OCI-M1 (cell line): ENCODE measurements around the gene GPBP1.
"Not testable (repeated sequence)": the region's sequence is repeated elsewhere in the genome, so short reads cannot be mapped to it uniquely, and the experiment has no call there.

Experiments
- DNase-seq: peaks from one replicate; lab custom pipeline; 2025; lab: John Stamatoyannopoulos, UW

The GPBP1 gene, protein sequence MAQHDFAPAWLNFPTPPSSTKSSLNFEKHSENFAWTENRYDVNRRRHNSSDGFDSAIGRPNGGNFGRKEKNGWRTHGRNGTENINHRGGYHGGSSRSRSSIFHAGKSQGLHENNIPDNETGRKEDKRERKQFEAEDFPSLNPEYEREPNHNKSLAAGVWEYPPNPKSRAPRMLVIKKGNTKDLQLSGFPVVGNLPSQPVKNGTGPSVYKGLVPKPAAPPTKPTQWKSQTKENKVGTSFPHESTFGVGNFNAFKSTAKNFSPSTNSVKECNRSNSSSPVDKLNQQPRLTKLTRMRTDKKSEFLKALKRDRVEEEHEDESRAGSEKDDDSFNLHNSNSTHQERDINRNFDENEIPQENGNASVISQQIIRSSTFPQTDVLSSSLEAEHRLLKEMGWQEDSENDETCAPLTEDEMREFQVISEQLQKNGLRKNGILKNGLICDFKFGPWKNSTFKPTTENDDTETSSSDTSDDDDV

DNA sequence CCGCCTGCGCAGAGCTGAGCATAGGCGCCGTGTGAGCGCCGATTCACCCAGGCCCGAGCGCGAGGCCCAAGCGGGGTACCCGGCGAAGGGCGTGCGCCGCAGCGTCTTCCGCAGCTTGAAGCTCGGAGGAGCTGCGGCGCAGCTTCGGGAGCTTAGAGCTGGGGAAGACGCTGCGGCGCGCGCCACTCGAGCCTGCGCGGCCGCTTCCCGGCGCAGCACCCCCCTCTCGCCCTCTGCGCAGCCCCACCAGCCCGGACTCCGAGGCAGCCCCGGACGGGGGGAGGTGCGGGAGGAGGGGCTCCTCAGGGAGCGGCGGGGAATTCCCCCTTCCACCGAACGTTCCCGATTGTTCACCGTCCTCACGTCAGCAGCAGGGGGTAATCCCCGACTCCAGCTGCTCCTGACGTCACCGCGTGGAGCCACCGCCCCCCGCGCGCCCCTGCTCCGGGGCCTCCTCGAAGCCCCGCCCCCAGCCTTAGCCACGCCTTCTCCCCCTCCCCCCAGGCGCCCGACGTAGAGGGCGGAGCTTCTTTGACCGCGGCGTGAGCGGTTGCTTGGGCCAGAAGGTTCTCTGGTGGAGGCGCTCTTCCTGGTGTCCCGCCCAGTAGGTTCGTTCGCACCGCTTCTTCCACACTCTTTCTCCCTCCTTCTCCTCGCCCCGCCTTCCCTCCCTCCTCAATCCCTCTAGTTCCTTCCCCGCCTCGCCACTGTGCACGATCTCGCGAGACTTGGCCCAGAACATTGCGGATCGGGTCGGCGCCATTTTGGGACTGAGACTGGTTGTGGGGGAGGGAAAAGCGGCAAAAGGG, at the start of gene GPBP1:
GPBP1 (plus strand) TSS at position 741 of the 809 bp plus-strand sequence. CDS start 40,072 bp downstream, outside the sequence.
- DNase-seq, result peak; percentile 99

DNA sequence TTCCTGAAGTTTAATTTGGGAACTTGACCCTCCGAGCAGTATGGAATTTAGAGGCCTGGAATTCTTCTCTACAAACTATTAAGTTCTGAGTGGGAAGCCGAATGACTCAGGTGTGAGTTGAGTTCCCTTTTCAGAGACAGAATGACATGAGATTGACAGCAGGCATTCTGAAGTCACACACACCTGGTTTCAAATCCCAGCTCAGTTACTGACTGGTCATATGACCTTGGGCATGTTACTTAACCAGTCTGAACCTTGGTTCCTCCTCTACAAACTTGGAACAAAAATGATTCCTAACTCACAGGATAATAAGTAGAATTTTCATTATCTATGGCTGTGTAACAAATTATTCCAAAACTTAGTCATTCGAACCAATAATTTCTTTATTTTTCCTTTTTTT, 45.5 kb upstream of the GPBP1 start:
- DNase-seq, result no peak

- no peak for DNase-seq
Observed at GRCh38 chr5:57133574-57133973, 40.3 kb upstream of the GPBP1 start.

DNA sequence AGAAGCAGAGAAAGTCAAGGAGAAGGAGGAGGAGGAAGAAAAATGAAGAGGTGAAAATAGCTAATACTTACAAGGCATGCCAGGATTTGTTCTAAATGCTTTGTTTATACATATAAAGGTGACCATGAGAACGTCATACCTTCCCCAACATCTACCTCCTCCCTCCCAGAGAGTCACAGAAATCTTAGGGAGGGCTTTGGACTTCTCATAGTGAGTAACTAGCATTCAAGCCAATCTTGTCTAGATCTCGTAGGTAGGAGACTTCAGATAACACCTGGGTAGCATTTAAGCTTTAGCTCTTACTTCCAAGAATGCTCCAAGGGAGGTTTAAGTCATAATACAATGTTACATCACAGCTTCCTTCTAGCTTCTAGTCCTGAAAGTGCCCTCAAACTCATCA, 36.5 kb upstream of the GPBP1 start:
- no peak for DNase-seq

DNA sequence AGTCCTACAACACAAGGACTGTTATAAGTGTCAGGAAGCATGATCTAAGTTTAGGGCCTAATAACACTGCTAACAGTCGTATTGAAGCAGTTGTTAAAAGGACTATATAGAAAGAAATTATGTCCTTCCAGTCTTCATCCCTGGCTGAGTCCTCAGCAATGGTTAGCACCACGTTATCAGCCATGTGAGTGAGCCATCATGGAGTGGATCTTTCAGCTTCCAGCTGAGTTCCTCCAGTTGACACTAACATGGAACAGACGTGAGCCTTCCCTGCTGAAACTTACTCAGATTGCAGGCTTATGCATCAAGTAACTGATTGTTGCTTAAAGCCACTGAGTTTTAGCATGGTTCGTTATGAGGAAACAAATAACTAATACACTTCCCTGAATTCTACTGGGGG, 21.5 kb upstream of the GPBP1 start:
- DNase-seq, result no peak

- DNase-seq, result no peak
Observed at GRCh38 chr5:57155033-57155432, 18.8 kb upstream of the GPBP1 start.

DNA sequence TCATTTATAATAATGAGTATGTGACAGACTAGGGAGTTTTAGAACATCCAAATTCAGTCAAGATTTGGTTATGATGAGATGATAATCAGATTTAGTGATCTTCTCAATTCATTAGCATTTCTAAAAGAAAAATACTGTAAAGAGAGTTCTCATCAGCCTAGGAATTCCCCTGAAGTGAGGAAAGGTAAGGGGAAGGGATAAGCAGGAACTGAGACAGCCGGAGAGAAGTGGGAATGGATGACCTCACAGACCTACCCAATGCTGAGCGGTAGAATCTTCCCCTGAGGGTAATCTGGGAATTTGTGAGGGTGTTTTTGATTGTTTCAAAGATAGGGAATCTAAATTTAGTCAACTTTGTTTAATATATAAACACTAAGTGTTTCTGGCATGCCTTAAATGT, 16.7 kb upstream of the GPBP1 start:
- no peak for DNase-seq

- no peak for DNase-seq
Observed at GRCh38 chr5:57157666-57158065, 16.2 kb upstream of the GPBP1 start.

- DNase-seq, result peak; percentile 54
Observed at GRCh38 chr5:57163553-57164006, 10.3 kb upstream of the GPBP1 start.

GRCh38 chr5:57164124-57164523, 9.7 kb upstream of the GPBP1 start:
- DNase-seq, result no peak

DNA sequence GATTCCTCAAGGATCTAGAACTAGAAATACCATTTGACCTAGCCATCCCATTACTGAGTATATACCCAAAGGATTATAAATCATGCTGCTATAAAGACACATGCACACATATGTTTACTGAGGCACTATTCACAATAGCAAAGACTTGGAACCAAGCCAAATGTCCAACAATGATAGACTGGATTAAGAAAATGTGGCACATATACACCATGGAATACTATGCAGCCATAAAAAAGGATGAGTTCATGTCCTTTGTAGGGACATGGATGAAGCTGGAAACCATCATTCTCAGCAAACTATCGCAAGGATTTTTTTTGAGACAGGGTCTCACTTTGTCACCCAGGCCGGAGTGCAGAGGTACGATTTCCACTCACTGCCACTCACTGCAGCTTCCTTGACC, 8.7 kb upstream of the GPBP1 start:
- not testable (repeated sequence) for DNase-seq

DNA sequence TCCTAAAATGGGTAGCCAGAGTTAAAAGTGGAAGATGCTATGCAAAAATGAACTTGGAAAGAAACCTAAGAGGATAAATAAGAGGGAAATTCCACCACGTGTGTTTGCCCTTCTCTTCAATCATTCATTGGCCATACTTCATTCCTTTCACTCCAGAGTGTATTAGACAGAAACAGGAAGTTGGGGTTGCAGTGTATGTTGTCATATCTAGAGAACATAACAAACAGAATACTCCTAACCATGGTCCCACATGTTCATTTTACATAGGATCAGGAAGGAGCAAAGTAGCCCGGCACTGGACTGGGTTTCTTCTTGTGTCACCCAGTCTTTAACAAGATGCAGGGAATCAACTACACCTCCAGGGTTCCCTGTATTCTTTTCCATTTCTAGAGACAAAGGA, 7.6 kb upstream of the GPBP1 start:
- peak; percentile 84 for DNase-seq

DNA sequence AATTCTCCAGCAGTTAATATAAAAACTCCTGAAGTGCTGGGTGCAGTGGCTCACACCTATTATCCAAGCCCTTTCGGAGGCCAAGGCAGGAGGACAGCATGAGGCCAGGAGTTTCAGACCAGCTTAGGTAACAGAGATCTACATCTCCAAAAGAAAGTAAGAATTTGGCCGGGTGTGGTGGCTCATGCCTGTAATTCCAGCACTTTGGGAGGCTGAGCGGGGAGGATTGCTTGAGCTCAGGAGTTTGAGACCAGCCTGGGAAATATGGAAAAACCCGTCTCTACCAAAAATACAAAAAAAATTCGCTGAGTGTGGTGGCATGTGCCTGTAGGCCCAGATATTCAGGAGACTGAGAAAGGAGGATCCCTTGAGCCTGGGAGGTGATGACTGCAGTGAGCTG, 6.7 kb upstream of the GPBP1 start:
- no peak for DNase-seq

- not testable (repeated sequence) for DNase-seq
Observed at GRCh38 chr5:57170116-57170515, 3.7 kb upstream of the GPBP1 start.

DNA sequence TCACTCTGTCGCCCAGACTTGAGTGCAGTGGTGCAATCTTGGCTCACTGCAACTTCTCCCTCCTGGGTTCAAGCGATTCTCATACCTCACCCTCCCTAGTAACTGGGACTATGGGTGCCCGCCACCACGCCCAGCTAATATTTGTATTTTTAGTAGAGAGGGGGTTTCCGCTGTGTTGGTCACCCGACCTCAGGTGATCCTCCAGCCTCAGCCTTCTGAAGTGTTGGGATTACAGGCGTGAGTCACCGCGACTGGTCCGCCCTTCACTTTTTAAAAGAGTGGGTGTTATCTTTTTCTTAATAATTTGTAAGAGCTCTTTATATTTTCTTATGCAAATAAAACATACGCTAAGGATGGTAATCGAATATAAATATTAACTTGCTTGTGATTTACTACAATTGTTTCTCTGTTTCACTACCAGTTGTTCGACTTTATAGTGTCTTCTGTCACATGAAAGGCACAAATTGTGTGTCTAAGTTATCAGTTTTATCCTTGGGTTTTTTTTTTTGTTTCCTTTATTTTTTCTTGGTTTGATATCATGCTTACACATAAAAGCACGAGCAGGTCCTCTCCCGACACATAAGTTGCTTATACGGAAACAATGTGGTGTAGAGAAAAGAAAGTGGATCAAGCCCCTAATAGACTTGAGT, 1.9 kb upstream of the GPBP1 start:
- no peak for DNase-seq

- peak; percentile 69 for DNase-seq
Observed at GRCh38 chr5:57172466-57173318, 1.2 kb upstream of the GPBP1 start.

- peak; percentile 76 for DNase-seq
Observed at GRCh38 chr5:57174128-57174889, 450 bp downstream of the GPBP1 start.

GRCh38 chr5:57174890-57175510, 1.1 kb downstream of the GPBP1 start:
- no peak for DNase-seq

GRCh38 chr5:57175551-57176309, 1.9 kb downstream of the GPBP1 start:
- peak; percentile 41 for DNase-seq
